Keratinocyte (primary cell): ENCODE measurements around the gene WASF3. TPM values are rescaled to one million over a fixed set of nuclear protein-coding genes. Genes with fewer than 3 reads are reported as not detected.
A peak's percentile ranks its signal among the peaks of the same experiment; 100 is the strongest.

Experiments
- DNase-seq: peaks from one replicate; pipeline ENCODE4 v3.0.0-alpha.2; 2011; ENCODE audit warnings: low read depth, missing footprints, low spot score
- FAIRE-seq: peaks from 2 replicates; lab custom pipeline; 2011; peaks lifted over from hg19 to GRCh38; lab: Jason Lieb, UNC
- H2AFZ ChIP-seq: 2 replicates; pipeline ENCODE4 v1.6.0; 2012; ENCODE audit warnings: low read length, control low read depth, inconsistent platforms; ENCODE audit not compliant: control insufficient read depth
- H3K27ac ChIP-seq: 2 replicates; pipeline ENCODE4 v1.5.1; 2011; ENCODE audit warnings: low read length; ENCODE audit not compliant: control insufficient read depth, insufficient read depth
- H3K27me3 ChIP-seq: 3 replicates; pipeline ENCODE4 v1.6.0; 2011; ENCODE audit warnings: low read length; ENCODE audit not compliant: control insufficient read depth, insufficient read depth; ENCODE audit errors: extremely low read depth
- H3K36me3 ChIP-seq, 2 experiments: 2 replicates in 1 of 2; 3 replicates in 1 of 2; pipeline ENCODE4 v1.5.1; 2011; ENCODE audit warnings: low read length in 2 of 2, mild to moderate bottlenecking in 1 of 2; ENCODE audit not compliant: control insufficient read depth in 2 of 2, insufficient read depth in 2 of 2; ENCODE audit errors: extremely low read depth in 1 of 2
- H3K4me1 ChIP-seq: 3 replicates; pipeline ENCODE4 v1.5.1; 2011; ENCODE audit warnings: low read length; ENCODE audit not compliant: control insufficient read depth, insufficient read depth; ENCODE audit errors: extremely low read depth
- H3K4me2 ChIP-seq: 3 replicates; pipeline ENCODE4 v1.6.0; 2011; ENCODE audit warnings: low read depth, low read length; ENCODE audit not compliant: control insufficient read depth, insufficient read depth; ENCODE audit errors: extremely low read depth
- H3K4me3 ChIP-seq, 3 experiments: fragments of 200-600 bp in 1 of 3; sonication (generic) in 1 of 3; 2 replicates in 2 of 3; 3 replicates in 1 of 3; pipeline ENCODE4 v1.5.1; 2011 to 2016; ENCODE audit warnings: low read length in 3 of 3, mild to moderate bottlenecking in 3 of 3, control low read depth in 2 of 3, inconsistent platforms in 1 of 3, low read depth in 1 of 3, mixed read lengths in 1 of 3, mixed run types in 1 of 3, moderate library complexity in 1 of 3; ENCODE audit not compliant: control insufficient read depth in 2 of 3, insufficient read depth in 2 of 3; ENCODE audit errors: extremely low read depth in 1 of 3
- H3K79me2 ChIP-seq: 2 replicates; pipeline ENCODE4 v1.6.0; 2012; ENCODE audit warnings: low read length; ENCODE audit not compliant: control insufficient read depth, insufficient read depth
- H3K9ac ChIP-seq: 3 replicates; pipeline ENCODE4 v1.6.0; 2011; ENCODE audit warnings: low read length; ENCODE audit not compliant: control insufficient read depth, insufficient read depth; ENCODE audit errors: extremely low read depth
- H3K9me1 ChIP-seq: 3 replicates; pipeline ENCODE4 v1.6.0; 2011; ENCODE audit warnings: low read length; ENCODE audit not compliant: control insufficient read depth, insufficient read depth; ENCODE audit errors: extremely low read depth
- H3K9me3 ChIP-seq: 2 replicates; pipeline ENCODE4 v1.5.1; 2012; ENCODE audit warnings: low read depth, low read length; ENCODE audit not compliant: control insufficient read depth
- H4K20me1 ChIP-seq: 3 replicates; pipeline ENCODE4 v1.6.0; 2011; ENCODE audit warnings: low read length; ENCODE audit not compliant: control insufficient read depth, insufficient read depth; ENCODE audit errors: extremely low read depth
- CTCF ChIP-seq, 3 experiments: IDR thresholded peaks in 1 of 3; conservative IDR thresholded peaks in 1 of 3; optimal IDR thresholded peaks in 1 of 3; 2 replicates in 2 of 3; 3 replicates in 1 of 3; pipeline versions ENCODE3 to v1.5.1; 2011; ENCODE audit warnings: low read length in 3 of 3, mild to moderate bottlenecking in 3 of 3, moderate library complexity in 2 of 3, control low read depth in 1 of 3, inconsistent platforms in 1 of 3; ENCODE audit not compliant: insufficient read depth in 2 of 3; ENCODE audit errors: extremely low read depth in 1 of 3
- EZH2 ChIP-seq: IDR thresholded peaks from one replicate; pipeline ENCODE4 v1.6.1; 2012; ENCODE audit warnings: inconsistent platforms, mild to moderate bottlenecking, low read length, moderate library complexity
- dilution Hi-C: fragments of 300-500 bp; cut with MboI; formaldehyde crosslinking; loops from one replicate; pipeline ENCODE4 v1.7.0; 2020; ENCODE audit warnings: low sequenced_read_pairs; ENCODE audit not compliant: extremely low pct_ligation_motif_present
- polyA plus RNA-seq, 5 experiments: library from polyadenylated mRNA; depleted of rRNA in 3 of 5; stranded (reverse) in 3 of 5; stranded (forward) in 1 of 5; unstranded in 1 of 5; fragments of >200 nt; gene quantifications; 1 replicate in 1 of 5; 2 replicates in 3 of 5; 3 replicates in 1 of 5; pipeline versions ENCODE4 v1.2.1 to v1.2.3, GENCODE V29; 2011 to 2012; ENCODE audit warnings: missing spikeins in 2 of 5, low read depth in 1 of 5, low replicate concordance in 1 of 5

Gene WASF3
- polyA plus RNA-seq, 1 donor (not counting 4 experiments of a cell fraction or from before 2014, with no cell fraction given), result 6.3 TPM

GRCh38 chr13:26601669-26602068, 44.2 kb downstream of the WASF3 start:
- H3K4me3 ChIP-seq, result no peak overlapping the region
- H3K9me1 ChIP-seq, result no peaks in the 10 kb centered on the region
- TF ChIP-seq EZH2 (no peak), CTCF (optimal IDR thresholded peaks at IDR 0.05 in 1 of 3, IDR thresholded peaks at IDR 0.05 in 1 of 3, conservative IDR thresholded peaks at IDR 0.05 in 1 of 3; ENCODE audit: extremely low read depth in 1 of 3, insufficient read depth in 2 of 3, low read length in 3 of 3) (peak in 1 of 3 experiments; percentile 35)
- H3K4me2 ChIP-seq, result no peak overlapping the region
- no peak for DNase-seq
- H4K20me1 ChIP-seq, result no peaks in the 10 kb centered on the region
- H3K27ac ChIP-seq, result no peak overlapping the region
- no peaks in the 10 kb centered on the region for H3K27me3 ChIP-seq
- no peak overlapping the region for H3K9ac ChIP-seq
- H3K79me2 ChIP-seq, result peaks cover 2% of the 10 kb centered on the region
- dilution Hi-C loops, result no loop called here
- H3K36me3 ChIP-seq, result no peaks in the 10 kb centered on the region
- H2AFZ ChIP-seq, result no peak overlapping the region
- no peak for FAIRE-seq
- no peaks in the 10 kb centered on the region for H3K9me3 ChIP-seq
- peaks cover 4% of the 10 kb centered on the region for H3K4me1 ChIP-seq

GRCh38 chr13:26602783-26603182, 45.3 kb downstream of the WASF3 start:
- Histone ChIP-seq H4K20me1 (no peaks in the 10 kb centered on the region), H2AFZ (no peak overlapping the region), H3K79me2 (peaks cover 2% of the 10 kb centered on the region), H3K36me3 (no peaks in the 10 kb centered on the region), H3K9me3 (no peaks in the 10 kb centered on the region), H3K9me1 (no peaks in the 10 kb centered on the region), H3K9ac (no peak overlapping the region), H3K27me3 (no peaks in the 10 kb centered on the region), H3K4me1 (peaks cover 4% of the 10 kb centered on the region), H3K4me2 (no peak overlapping the region), H3K27ac (no peak overlapping the region), H3K4me3 (no peak overlapping the region)
- dilution Hi-C loops, result no loop called here
- FAIRE-seq, result no peak
- no peak for DNase-seq
- TF ChIP-seq EZH2 (no peak), CTCF (optimal IDR thresholded peaks at IDR 0.05 in 1 of 3, IDR thresholded peaks at IDR 0.05 in 1 of 3, conservative IDR thresholded peaks at IDR 0.05 in 1 of 3; ENCODE audit: extremely low read depth in 1 of 3, insufficient read depth in 2 of 3, low read length in 3 of 3) (no peak)
